Hematopoietic multipotent progenitor cell treated with erythropoietin and hydrocortisone succinate and interleukin-3 and kit ligand, for 15 days (in vitro differentiated cells): ENCODE data around the gene GNPTAB.

Source experiments
- DNase-seq: peaks from one replicate; pipeline ENCODE4 v3.0.0-alpha.2; 2015; ENCODE audit warnings: low spot score

The GNPTAB gene

GRCh38 chr12:101804409-101804808 is 26.4 kb downstream of the GNPTAB start:
- no peak for DNase-seq

- DNase-seq: no peak
Observed at GRCh38 chr12:101803978-101804377, 26.8 kb downstream of the GNPTAB start.

- DNase-seq: no peak
Observed at GRCh38 chr12:101802486-101802885, 28.3 kb downstream of the GNPTAB start.

GRCh38 chr12:101799774-101800173 is 31.0 kb downstream of the GNPTAB start:
- DNase-seq: no peak

- DNase-seq: no peak
Observed at GRCh38 chr12:101795786-101796185, 35.0 kb downstream of the GNPTAB start.

GRCh38 chr12:101795013-101795412 is 35.7 kb downstream of the GNPTAB start:
- DNase-seq: no peak

- no peak for DNase-seq
Observed at GRCh38 chr12:101794574-101794973, 36.2 kb downstream of the GNPTAB start.

GRCh38 chr12:101793401-101793800 is 37.4 kb downstream of the GNPTAB start:
- DNase-seq: peak; percentile 43

- DNase-seq: no peak
Observed at GRCh38 chr12:101792046-101792931, 38.5 kb downstream of the GNPTAB start.

GRCh38 chr12:101789171-101789570 is 41.6 kb downstream of the GNPTAB start:
- DNase-seq: no peak

GRCh38 chr12:101785671-101786070 is 45.1 kb downstream of the GNPTAB start:
- no peak for DNase-seq

- no peak for DNase-seq
Observed at GRCh38 chr12:101784376-101784775, 46.4 kb downstream of the GNPTAB start.

- DNase-seq: no peak
Observed at GRCh38 chr12:101783838-101784237, 46.9 kb downstream of the GNPTAB start.

GRCh38 chr12:101783150-101783549 is 47.6 kb downstream of the GNPTAB start:
- no peak for DNase-seq

GRCh38 chr12:101782273-101782731 is 48.5 kb downstream of the GNPTAB start:
- DNase-seq: no peak

- no peak for DNase-seq
Observed at GRCh38 chr12:101781834-101782233, 48.9 kb downstream of the GNPTAB start.

GRCh38 chr12:101780599-101780998 is 50.2 kb downstream of the GNPTAB start:
- DNase-seq: no peak

- no peak for DNase-seq
Observed at GRCh38 chr12:101779626-101780025, 51.1 kb downstream of the GNPTAB start.

- DNase-seq: no peak
Observed at GRCh38 chr12:101779200-101779599, 51.6 kb downstream of the GNPTAB start.

GRCh38 chr12:101777978-101778377 is 52.8 kb downstream of the GNPTAB start:
- DNase-seq: no peak

GRCh38 chr12:101777485-101777884 is 53.3 kb downstream of the GNPTAB start:
- DNase-seq: no peak

- DNase-seq: no peak
Observed at GRCh38 chr12:101775816-101776215, 54.9 kb downstream of the GNPTAB start.

- DNase-seq: peak; percentile 80
Observed at GRCh38 chr12:101773650-101774162, 57.1 kb downstream of the GNPTAB start.
